NCI-H1417 treated with DMSO at 0.1 percent for 48 hours (cell line): ENCODE results near the gene OXER1.

Source experiments
- DNase-seq: peaks from one replicate; lab custom pipeline; 2025; lab: John Stamatoyannopoulos, UW

OXER1 gene

DNA sequence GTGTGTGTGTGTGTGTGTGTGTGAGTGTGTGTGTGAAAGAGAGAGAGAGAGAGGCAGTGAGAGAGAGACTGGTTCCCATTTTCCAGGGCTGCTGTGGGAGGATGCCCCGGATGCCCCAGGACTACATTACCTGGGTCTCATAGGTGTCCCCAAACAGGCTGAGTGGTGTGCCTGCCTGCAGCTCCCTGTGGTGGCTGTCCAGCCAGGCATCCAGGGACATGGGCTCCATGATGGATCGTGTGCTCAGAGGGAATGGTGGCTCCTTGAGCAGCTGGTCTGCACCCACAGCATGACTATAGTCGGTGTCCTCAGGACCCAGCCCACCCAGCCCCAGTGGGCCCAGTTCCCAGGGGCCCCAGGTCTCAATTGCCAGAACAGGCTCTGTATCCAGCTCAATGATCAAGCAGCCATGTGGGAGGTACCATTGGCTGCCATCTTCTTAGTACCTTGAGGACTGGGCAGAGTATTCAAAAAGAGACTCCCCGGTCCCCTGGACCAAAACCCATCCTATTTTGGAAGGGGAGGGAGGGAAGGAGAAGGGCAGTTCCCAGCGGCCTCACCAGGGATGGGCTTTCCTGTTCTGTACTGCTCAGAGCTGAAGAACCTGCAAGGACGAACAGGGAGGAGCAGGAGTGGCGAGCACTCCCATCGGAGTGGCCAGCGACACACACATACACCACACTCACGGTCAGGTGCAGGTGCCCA lies 5.8 kb upstream of the OXER1 start:
- no peak for DNase-seq

DNA sequence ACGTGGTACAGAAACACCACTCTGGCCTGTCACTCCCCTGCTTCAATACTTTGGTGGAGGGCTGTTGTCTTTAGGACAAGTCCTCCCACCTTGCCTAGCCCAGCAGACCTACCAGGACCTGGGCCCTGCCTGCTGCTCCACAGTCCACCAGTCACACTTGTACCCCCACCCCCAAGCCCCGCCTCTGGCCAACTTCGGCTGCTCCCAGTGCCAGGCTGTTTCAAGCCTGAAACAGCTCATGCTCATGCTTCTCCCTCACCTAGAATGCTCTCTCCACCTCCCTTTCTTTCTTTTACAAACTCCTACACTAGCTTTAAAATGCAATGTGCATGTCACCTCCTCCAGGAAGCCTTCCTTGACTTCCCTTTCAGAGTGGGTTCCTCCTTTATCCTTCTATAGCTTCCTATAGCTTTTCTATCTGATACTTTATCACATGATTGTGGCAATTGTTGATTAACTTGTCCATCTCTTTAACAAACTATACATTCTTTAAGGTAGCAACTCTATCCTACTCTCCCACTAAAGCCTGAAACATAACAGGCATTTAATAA lies 4.8 kb upstream of the OXER1 start:
- DNase-seq: no peak

DNA sequence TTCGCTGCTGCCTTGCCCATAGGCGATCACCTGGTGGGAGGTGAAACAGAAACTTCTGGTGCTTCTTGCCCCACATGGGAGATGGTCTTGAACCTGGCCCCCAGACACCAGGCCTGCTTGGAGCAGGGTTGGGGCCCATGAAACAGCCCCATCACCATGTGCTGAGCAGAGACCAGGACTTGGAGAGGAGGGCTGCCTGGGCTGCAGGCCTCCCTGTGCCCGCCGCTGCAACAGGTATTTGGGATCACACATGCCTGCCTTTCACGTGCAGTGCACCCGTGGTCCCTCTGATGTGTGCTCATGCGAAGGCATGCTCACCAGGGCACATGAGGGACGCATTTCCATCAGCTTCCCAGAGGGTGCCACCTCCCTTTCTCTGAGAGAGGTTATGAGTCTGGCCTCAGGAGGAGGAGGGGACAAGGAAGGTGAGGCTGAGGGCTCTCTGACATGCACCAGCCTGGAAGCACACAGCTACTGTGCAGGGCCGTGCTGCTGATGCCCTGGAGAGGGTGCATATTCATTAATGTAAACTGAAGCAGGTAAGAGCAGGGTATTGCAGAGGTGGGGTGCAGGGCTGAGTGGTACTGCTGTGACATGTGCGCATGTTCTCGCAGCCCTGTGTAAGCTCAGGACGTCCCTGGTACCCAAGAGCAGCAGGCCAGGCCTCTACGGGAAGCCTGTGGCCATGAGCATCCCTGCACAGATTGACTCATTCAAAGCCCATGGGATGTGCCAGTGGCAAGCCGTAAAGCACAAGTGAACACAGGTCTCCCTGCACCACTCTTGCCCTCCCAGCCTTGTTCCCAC lies 4.2 kb upstream of the OXER1 start:
- no peak for DNase-seq

DNA sequence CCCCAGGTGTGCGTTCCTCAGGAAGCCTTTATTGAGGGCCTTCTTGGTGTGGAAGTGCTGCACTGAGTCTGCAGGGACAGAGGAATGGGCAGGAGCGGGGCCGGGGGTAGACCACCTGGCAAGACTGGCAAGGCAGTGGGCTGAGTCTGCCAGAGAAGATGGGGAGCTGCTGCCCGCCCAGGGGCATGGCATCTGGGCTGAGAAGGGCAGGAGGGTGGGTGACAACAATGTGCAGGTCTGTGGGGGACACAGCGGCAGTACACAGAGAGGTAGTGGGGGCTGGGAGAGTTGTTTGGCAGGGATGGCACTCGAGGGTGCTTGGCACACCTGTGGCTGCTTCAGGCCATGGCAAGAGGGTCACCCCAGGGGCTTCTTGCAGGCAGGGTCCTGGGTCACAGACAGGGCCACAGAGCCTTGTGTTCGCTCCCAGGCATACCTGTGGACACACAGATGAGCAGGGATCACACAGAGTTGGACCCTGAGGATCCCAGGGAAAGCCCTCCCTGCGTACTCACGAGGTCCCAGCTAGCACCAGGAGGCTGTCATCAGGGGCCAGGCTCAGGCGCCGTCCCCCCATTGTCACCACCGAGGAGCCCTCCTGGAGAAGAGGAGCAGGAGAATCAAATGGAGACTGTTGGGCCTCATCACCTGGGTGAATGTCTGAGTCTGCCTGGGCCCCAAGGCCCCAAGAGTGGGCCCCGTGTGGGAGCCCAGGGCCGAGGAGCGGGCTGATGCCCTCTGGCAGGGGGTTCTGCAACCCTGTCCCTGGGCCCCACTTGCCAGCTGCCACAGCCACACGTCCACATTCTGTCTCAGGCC lies 3.4 kb upstream of the OXER1 start:
- no peak for DNase-seq

DNA sequence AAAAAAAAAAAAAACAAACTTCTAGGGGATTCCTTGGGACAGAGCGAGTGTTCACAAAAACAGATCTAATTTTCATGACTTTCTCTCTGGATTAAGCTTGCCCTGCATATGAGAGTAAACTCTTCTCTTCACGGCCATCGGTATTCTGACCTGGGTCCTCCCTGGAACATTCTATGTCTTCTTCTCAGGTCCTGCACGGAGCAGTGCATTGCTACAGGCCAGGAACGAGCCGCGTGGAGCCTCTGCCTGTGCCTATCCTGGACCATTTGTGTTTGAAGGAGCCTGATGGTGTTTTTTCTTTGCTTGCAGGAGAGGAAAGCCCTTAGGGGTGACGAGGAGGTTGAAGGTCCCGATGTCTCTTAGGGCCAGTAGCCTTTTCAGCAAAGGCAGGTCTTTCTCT lies 1.8 kb upstream of the OXER1 start:
- DNase-seq: no peak

DNA sequence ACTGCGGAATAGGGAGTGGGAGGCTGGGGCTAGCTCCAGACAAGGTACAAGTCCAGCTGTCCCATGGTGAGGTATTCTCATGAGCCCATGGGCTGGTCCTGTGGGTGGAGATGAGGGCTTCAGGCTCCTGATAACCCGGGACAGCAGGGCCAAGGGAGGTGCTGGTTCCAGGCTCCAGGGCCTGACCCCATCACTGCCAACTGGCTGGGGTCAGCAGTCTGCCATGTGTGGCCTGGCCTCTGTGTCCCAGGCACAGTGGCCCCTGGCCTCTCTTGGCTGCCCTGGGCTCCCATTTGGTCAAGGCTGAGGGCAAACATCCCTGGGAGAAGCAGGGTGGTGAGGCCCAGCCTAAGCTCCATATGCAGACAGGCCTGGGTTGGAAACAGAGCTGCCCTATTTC lies 966 bp upstream of the OXER1 start:
- no peak for DNase-seq

DNA sequence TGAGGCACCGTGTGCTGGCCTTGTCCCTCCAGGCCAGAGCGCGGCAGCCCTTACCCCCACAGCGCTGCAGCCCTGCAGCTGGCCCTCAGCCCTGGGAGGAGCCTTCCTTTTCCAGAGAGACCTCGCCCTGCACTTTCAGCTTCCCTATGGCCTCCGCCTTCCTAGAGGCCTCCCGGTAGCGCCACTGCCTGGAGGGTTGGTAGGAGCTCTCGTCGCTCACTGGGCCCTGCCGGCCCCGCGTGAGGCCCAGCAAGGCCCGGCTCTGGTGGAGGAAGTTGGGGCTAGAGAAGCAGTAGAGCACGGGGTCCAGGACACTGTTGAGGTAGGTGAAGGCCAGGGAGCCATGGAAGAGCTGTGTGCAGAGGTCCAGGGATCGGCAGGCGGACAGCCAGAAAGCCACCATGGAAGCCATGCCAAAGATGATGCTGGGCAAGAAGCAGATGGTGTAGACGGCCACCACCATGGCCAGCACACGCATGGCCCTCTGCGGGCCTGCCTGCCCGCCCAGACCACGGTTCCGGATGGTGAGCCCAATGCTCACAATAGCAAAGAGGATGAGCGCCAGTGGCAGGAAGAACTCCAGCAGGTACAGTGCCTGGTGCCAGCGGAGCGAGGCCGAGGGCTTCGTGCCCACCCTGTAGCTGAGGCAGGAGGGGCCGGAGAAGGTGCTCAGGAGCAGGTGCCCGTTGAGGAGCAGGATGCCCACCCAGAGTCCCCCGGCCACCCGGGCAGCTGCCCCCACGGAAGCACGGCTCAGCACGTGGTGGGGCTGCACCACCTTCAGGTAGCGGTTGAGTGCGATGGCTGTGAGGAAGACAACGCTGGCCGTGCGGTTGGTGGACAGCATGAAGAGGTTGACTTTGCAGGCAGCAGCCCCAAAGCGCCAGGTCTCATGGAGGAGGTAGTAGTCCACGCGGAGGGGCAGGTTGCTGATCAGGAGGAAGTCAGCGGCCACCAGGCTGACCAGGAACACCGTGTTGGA lies 821 bp downstream of the OXER1 start:
- DNase-seq: no peak

DNA sequence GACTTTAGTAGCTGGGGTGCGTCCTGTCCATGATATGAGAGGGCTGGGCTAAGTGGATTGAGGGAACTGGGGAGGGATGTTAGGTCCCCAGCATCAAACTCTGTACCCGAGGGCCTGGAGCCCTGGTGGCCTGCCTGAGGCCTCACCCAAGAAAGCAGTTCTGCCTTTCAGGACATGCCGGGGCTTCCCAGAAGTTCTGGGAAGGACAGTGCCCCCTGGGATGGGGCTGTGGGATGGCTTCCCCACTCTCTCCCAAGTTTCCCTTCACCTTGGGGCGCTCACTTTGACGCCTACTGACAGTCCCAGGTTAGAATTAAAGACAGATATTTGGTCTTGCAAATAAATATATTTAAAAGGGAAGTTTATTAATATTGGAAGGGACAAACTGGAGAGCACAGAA lies 1.8 kb downstream of the OXER1 start:
- DNase-seq: no peak

DNA sequence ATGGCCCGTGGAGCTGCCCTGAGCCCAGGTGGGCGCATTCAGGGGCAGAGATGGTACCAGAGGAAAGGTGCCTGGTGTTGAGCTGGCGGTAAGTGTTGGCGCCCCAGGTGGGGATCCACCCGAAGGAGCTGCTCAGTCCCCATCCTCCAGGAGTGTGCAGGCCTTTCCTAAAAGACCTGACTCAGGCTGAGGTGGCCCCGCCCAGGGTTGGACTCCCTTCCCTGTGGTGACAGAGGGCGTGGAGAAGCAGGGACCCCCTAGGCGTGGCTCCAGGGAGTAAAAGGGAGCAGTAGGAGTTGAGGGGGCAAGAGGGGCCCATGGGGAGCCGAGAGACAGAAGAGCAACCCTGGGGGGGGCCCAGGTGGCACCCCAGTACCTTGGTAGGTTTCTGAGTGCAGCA lies 2.4 kb downstream of the OXER1 start:
- no peak for DNase-seq

DNA sequence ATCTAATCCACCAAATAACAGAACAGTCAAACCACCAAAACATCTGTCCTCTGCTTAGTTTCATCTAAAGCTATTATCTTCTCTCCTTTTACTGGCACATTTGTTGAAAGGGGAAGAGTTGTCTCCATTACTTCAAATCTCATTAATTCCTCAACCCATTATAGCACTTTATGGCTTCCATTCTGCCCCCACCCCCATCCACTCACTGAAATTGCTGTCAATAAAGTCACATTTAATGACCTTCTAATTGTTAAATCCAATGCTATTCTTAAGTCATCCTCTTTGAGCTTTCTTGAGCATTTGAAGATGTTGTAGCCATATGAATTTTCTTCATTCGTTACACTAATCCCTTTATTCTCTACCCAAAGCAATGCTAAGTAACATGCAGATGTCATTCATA lies 5.2 kb downstream of the OXER1 start:
- DNase-seq: no peak

DNA sequence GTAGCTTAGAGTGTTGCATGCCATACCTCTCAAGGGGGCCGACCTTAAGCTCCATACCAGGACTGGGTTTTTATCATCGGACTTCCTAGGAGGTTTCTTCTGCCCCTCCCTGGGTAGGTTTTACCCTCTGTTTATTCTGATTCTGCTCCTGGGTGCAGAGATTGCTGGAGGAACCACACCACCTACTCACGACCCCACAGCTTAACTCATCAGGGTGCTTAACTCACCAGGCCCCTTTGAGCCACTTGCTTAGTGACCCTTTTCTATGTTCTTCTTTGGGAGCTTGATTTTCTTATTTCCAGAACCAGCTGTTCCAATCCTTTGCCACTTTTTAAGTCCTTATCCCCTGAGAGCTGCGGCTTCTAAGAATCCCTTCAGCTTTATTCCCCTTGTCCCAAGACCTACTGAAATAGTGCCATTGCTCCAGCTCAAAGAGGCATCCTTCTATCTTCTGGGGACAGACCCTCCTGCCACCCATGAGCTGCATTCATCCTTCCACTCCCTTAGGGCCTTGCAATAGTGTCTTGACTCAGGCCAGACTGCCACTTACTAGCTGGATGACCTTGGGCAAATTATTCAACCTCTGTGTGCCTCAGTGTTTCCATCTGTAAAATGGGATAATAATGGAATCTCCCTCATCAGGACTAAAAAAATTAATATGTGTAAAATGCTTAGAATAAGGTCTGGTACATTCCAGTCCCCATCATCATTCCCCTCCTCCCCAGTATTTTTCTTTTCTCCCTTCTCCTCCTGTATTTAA lies 5.8 kb downstream of the OXER1 start:
- no peak for DNase-seq

DNA sequence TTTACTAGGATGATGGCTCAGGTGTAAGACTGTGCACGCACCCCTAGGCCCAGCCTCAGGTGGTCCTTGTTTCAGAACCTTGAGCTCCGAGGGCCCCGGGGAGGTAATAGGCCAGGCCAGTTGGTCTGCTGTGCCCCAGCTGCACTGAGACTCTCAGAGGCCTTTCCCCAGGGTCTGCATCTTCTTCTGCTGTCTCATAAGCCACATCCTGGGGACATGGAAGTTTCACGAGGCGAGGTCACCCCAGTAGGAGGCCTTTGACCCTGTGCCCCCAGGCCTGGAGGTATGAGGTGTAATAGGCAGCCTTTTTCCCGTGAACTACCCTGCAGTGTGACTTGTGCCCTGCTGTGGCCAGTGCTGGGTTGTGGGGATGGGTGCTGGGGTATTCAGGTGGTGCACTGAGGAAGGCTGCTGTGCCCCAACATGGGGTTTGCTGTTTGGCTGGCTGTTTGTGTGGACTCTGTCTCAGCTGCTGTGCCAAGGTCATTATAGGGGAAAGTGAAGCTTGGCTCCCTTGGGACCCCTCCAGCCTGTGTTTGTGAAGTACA lies 6.9 kb downstream of the OXER1 start:
- no peak for DNase-seq

DNA sequence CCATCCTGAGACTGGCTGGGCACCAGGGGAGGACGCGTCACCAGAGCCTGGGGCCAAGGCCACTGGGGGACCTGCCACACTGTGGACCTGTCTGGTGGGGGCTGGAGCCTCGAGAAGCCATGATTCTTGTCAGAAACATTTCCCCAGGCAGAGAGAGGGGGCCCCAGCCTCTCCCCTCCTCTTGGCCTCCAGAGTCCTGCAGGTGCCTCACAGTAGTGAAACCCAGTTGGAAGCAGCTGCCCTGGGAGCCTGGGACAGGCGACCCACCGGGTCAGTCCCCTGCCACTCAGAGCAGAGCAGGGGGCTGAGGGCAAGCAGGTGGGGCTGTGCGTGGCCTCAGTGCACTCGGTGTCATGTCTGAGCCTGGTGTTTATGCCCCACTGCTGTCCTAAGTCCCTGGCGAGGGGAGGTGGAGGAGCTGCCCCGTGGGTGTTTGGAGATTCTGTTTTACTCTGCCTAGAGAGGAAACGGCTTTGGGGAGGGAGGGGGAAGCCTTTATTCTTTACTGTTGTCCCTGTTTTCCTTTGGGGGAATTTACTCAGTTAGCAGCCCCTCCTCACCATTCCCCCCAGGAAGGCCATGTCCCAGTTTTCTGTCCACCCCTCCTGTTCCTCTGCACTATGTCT lies 7.7 kb downstream of the OXER1 start:
- DNase-seq: no peak

DNA sequence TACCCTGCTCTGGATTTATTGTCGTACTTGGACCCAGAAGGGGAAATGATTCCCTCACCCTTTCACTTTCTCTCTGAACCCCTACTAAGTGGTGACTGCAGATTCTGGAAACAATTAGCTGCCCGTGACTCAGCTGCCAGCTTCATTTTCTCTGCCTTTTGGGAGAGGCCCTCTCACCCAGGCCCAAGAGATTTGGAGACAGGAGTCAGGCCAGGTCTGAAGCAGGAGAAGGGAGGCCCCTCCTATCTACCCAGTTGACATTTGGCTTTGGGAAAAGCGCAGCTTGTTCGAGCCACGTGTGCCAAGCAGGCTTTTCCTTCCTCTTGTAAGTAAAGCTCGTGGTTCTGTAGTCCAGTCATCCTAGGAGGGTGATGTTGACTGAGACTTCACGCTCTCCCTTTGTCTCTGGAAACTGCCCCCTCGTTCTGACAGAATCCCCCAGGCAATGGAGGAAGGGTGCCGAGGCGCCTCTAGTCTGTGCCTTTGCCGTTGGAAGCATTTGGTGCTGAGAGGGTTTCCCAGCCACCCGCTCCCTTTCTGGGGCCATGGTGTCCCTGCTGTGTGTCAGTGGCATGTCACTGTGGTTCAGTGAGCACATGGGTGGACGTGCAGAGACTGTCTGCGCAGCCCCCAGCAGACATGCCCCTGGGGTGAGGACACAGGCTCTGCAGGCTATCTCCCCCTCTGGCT lies 8.6 kb downstream of the OXER1 start:
- DNase-seq: no peak

DNA sequence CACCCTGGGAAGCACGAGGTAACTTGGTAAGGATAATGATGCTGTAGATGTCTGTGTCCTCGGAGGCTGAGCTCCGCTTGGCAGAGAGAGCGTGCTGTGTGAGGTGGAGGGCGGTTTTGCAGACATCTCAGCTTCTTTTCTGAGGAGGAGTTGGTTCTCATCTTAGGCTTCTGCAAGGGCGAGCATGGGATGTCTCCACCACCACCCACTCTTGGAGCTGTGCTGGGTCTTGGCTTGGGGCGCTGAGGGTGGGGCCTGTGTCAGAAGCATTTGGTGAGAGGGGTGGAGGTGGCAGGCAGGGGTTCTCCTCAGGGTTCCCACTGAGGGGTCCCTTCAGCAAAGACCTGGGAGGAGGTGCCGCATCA lies 9.2 kb downstream of the OXER1 start:
- no peak for DNase-seq

DNA sequence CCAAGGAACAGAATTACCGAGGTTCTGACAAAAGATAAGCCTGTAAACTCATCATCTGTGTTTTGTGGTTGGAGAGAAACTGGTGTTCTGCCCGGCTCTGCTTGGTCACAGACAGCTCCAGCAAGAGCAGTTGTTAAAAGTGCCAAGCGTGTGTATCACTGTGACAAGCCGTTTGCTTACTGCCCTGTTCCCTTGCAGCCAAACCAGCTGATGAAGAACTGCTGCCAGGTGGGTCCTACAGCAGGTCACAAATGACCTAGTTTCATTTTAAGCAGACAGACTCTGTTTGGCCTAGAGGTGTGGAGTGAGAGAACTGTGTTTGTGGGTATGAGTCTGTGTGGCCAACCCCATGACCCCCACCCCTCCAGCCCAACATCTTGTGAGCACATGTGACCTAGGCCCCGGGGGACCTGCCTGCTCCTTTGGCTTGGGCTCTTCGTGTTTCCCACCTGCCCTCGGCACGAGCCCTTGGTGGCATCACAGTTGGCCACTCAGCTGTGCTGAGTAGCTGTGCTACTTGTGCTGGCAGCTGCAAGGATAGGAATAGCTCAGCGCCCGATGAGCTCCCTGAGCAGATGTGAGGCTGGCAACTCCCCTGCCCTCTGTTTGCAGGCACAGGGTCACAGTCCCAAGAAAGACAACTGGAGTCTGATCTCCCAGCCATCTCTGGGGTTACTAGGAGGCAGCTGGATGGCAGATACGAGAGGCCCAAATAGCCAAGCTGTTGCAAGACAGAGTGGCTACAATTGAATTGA lies 9.7 kb downstream of the OXER1 start:
- DNase-seq: no peak

DNA sequence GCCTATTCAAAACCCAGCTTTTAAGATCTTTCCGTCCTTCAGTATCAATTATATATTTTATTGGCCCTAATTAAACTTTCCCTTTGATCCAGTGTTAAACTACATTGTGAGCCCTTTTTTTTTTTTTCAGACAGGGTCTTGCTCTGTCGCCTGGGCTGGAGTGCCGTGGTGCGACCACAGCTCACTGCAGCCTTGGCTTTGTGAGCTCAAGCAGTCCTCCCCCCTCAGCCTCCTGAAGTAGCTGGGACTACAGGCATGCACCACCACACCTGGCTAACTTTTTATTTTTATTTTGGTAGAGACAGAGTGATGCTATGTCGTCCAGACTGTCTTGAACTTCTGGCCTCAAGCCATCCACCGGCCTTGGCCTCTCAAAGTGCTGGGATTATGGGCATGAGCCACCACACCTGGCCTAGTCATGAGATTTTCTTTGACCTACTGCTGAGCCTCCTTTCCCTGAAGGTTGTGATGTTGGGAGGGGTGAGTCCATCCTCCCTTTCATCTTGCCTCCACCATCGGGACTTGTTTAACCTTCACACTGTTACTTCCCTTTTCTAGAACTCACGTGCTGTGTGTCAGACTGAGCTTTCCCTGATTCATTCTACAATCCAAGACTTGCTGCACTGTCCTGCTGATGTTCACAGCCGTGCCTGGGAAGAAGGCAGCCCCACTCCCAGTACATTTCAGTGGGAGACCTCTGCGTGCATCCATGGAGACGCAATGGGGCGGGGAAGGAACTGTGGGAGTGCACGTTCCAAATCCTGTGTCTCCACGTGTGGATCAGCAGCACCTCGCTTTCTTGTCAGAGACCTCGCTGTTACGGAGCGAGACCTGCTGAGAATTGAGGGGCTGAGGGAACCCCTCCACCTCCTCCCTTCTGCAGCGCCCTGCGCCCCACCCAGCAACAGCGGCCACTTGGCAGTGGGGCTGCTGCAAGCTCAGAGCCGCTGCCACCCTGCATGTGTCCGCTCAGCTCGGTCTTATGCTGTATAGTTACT lies 10.8 kb downstream of the OXER1 start:
- DNase-seq: no peak
